HG03280 (cell line): Measurements from ENCODE around the gene RGS17.
A peak's percentile ranks its signal among the peaks of the same experiment; 100 is the strongest.
"Not testable (repeated sequence)": the region's sequence is repeated elsewhere in the genome, so short reads cannot be mapped to it uniquely, and the experiment has no call there.

ENCODE experiments used
- ATAC-seq: cut with Tn5 transposase; IDR thresholded peaks from one replicate; pipeline ENCODE4 v1.9.1; 2021; ENCODE audit warnings: mild to moderate bottlenecking, moderate library complexity; ENCODE audit not compliant: unreplicated experiment

The RGS17 gene

GRCh38 chr6:153126218-153126617 is 4.9 kb downstream of the RGS17 start:
- no peak for ATAC-seq

GRCh38 chr6:153125032-153125431 is 6.0 kb downstream of the RGS17 start:
- ATAC-seq: no peak

GRCh38 chr6:153123801-153124200 is 7.3 kb downstream of the RGS17 start:
- no peak for ATAC-seq

GRCh38 chr6:153121311-153121710 is 9.8 kb downstream of the RGS17 start:
- no peak for ATAC-seq

- peak; percentile 88 for ATAC-seq
Measured at GRCh38 chr6:153117986-153118879, 12.8 kb downstream of the RGS17 start.

GRCh38 chr6:153111082-153111481 is 20.0 kb downstream of the RGS17 start:
- not testable (repeated sequence) for ATAC-seq

GRCh38 chr6:153110612-153111011 is 20.5 kb downstream of the RGS17 start:
- not testable (repeated sequence) for ATAC-seq

GRCh38 chr6:153108315-153108714 is 22.8 kb downstream of the RGS17 start:
- ATAC-seq: no peak

GRCh38 chr6:153106021-153106420 is 25.1 kb downstream of the RGS17 start:
- ATAC-seq: no peak

GRCh38 chr6:153104220-153104619 is 26.9 kb downstream of the RGS17 start:
- ATAC-seq: no peak

- ATAC-seq: no peak
Measured at GRCh38 chr6:153103319-153103655, 27.8 kb downstream of the RGS17 start.

- ATAC-seq: no peak
Measured at GRCh38 chr6:153102605-153103318, 28.3 kb downstream of the RGS17 start.

- no peak for ATAC-seq
Measured at GRCh38 chr6:153101461-153101860, 29.6 kb downstream of the RGS17 start.

- peak; percentile 75 for ATAC-seq
Measured at GRCh38 chr6:153099636-153100035, 31.4 kb downstream of the RGS17 start.

GRCh38 chr6:153096792-153097191 is 34.3 kb downstream of the RGS17 start:
- no peak for ATAC-seq

- no peak for ATAC-seq
Measured at GRCh38 chr6:153096031-153096430, 35.1 kb downstream of the RGS17 start.

- ATAC-seq: peak; percentile 89
Measured at GRCh38 chr6:153092082-153093013, 38.7 kb downstream of the RGS17 start.

- ATAC-seq: no peak
Measured at GRCh38 chr6:153090241-153090930, 40.7 kb downstream of the RGS17 start.

- ATAC-seq: no peak
Measured at GRCh38 chr6:153088796-153089195, 42.3 kb downstream of the RGS17 start.

GRCh38 chr6:153087436-153087835 is 43.6 kb downstream of the RGS17 start:
- no peak for ATAC-seq
